HG02981 (cell line): ENCODE results near the gene WDR88.
A peak's percentile ranks its signal among the peaks of the same experiment; 100 is the strongest.
"Not testable (repeated sequence)": the region's sequence is repeated elsewhere in the genome, so short reads cannot be mapped to it uniquely, and the experiment has no call there.

Experiments used
- ATAC-seq: cut with Tn5 transposase; IDR thresholded peaks from one replicate; pipeline ENCODE4 v1.9.1; 2021; ENCODE audit warnings: mild to moderate bottlenecking, moderate library complexity; ENCODE audit not compliant: unreplicated experiment

Gene WDR88

DNA sequence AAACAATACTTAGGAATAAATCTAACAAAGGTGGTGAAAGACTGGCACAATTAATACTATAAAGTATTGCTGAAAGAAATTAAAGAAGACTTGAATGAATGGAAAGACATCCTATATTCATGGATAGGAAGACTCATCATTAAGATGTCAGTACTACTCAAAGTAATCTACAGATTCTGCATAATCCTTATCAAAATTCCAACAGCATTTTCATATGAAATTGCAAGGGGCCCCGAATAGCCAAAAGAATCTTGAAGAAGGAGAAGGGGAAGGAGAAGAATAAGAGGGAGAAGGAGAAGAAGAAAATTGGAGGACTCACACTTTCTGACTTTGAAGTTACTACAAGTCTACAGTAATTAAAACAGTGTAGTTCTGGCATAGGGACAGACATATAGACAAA is 36.6 kb downstream of the WDR88 start:
- ATAC-seq = no peak

DNA sequence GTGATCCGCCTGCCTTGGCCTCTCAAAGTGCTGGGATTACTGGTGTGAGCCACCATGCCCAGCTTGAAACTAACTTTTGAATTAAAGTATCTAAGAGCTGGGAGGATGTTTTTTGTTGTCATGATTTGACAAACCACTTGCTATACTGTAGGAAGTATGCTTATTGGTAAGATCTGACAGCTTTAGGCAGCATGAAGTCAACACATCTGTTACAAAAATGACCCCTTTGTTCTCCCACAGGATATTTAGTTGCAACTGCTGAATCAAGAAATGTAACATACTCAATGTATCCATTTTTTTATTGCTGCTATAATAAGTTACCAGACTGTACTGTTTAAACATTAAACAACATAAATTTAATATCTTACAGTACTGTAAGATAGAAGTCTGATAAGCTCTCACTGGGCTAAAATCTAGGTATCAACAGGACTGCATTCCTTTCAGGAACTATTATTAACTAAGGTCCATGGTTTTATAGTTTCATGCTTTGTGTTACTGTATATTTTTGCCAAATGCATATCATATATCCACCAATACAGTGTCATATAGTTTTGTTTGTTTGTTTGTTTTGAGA is 39.4 kb downstream of the WDR88 start:
- no peak for ATAC-seq

DNA sequence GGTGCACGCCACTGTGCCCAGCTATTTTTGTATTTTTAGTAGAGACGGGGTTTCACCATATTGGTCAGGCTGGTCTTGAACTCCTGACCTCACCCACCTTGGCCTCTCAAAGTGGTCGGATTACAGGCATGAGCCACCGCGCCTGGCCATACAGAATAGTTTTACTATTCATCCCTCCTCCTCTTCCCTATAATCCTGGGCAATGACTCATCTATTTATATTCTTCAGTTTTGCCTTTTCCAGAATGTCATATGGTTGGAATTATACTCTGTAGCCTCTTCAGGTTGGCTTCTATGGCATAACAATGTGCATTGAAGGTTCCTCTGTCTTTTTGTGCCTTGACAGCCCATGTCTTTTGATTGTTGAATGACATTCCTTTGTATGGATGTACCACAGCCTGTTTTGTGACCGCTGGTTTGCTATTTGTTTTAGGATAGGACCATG is 40.0 kb downstream of the WDR88 start:
- ATAC-seq = no peak

DNA sequence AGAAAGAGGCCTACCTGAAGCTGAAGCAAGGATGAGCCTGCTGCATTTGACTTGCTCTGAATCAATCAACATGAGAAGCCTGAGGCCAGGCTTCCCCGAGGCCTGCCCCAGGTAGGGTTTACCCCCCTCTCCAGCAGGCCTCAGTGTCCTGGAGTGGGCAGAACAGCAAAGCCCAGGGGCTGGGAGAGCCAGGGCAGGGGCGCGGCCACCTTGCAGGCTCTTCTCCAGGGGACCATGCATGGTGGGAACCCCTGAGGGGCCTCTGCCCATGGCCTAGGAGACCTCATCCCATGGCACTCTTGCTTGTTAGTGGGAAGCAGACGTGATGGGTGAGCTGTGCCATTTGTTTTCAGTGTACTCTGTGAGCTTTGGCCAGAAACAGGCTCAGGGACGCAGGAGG is 42.3 kb downstream of the WDR88 start:
- no peak for ATAC-seq

DNA sequence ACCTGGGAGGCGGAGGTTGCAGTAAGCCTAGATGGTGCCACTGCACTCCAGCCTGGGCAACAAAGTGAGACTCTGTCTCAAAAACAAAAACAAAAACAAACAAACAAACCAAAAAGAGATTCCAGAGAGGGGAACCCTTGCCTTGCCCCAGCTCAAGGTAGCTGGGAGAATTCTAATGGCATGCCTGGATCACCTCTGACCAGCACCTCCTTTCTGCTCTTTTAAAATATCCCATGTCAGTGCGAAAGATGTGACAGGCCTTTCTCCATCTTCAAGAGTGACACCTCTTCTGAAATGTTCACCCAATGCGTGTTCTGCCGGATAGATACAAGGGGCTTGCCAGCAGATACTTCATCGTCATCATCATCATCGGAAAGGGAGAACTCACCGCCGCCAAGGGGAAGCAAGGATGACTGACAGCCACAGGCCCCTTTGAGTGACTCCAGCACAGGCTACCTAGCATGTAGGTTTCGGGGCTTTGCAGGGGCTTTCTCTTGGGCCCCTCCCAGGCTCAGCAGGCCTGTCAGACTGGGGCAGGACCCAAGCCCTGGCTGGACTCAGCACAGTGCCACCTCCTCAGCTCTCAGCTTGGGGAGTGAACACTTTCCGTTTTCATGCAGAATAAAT is 43.4 kb downstream of the WDR88 start:
- no peak for ATAC-seq

DNA sequence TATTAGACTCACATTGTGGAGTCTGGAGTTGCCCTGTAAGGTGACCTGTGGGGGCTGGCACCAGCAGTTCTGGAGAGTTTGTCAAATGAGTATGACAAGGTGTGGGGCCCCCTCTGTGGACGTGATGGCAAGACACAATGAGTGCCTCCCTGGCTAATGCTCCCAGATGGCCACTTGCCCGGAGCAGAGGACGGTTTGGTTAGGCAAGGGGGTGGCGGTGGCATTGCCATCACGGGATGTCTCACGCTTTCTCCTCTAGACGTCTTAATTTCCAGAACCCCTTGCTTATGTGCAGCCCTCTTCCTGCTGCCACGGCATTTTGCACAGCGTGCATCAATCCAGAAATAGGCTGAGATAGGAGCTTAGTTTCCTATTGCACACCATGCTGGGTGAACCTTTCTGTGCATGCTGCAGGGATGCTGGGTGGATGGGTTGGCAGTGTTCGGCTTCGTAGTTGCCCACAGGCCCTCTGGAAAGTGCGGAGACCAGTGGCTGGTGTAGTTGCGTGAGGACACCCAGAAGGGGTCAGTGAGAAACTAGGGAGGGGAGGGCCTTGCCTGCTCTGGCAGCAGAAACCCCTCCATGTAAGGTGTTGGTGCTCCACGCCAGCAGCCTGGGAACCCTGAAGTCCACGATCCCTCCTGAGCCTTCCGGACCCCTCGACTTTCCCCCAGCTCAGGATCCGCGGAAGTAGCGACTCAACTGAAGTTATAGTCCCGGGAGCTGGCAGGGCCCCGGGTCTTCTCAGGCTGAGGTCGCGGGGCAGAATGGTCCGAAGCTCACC is 44.2 kb downstream of the WDR88 start:
- peak; percentile 3 for ATAC-seq

DNA sequence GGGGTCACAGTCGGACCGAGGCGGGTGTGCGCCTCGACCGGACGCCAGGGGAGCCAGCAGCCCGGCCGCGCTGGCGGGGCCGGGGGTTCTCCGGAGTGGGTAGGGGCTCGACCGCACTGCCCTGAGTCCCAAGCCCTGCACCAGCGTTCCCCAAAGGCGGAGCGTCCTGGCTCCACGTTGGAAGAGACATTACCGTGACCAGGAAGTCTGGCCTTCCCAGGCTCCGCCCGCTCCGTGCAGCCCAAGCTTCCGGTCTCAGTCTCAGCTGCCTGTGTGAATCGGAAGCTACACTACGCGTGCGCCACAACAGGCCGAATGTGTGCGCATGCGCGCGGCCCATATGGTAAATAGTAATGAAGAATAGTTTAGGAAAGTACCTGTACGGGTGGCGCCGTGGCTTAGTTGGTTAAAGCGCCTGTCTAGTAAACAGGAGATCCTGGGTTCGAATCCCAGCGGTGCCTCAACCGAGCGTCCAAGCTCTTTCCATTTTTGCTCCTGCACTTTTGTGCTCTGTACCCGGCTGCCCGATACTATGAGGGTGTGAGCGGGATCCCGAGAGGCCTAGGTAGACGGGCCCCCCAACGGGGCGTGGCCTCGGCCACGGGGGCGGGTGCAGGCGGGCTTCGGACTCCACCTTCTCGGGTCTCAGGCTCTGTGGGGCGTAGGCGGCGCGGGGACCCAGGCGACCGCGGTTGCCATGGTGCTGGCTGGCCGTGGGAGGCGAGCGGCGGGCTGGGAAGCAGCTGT is 44.9 kb downstream of the WDR88 start:
- peak; percentile 82 for ATAC-seq

DNA sequence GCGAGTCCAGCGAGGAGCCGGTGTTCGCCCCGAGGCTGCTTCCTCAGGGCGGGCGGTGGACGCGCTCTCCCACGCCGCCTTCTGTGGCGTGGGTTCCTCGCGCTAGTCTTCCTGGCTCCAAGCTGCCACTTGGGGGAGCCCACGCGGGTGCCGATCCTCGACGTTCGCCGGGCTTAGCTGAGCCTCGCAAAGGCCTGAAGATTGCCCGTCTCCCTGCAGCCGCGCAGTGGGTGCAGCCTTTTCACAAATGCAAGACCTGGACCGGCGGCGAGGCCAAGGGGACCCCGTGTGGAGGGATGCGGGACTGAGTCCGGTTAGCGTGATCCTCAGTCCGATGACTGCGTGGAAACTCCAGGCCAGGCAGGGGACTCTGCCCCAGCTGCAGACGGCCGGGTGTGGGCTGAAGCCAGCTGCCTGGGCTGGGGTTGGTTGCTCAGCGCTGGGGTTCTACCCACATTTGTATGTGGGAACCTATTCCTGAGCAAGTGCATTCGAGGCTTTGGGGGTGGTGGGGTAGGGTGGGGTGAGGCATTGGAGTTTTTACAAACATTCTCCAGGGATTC is 45.6 kb downstream of the WDR88 start:
- no peak for ATAC-seq

DNA sequence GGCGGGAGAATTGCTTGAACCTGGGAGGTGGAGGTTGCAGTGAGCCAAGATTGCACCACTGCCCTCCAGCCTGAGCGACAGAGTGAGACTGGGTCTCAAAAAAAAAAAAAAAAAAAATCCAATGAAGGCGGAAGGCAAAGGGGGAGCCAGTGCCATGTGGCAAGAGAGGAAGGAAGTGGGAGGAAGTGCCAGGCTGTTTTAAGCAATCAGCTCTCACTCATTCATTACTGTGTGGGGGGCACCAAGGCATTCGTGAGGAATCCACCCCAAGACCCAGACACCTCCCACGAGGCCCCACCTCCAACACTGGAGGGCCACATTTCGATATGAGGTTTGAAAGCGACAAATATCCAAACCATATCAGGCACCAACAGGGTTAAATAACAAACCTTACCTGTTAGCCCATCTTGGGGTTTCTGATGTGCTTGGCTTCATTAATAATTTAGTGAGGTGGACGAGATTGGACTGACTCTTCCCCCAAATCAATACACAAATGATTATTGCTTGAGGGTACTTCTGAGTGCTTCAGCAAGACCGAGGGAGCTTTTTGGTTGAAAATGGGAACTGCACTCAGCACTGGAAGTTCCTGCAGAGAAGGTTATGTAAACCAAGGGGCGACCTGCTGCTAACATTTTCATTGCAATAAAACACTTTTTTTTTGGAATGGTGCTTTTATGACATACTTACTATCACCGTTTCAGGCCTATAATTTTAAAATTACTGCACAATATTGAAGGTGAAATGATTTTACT is 54.7 kb downstream of the WDR88 start:
- no peak for ATAC-seq

DNA sequence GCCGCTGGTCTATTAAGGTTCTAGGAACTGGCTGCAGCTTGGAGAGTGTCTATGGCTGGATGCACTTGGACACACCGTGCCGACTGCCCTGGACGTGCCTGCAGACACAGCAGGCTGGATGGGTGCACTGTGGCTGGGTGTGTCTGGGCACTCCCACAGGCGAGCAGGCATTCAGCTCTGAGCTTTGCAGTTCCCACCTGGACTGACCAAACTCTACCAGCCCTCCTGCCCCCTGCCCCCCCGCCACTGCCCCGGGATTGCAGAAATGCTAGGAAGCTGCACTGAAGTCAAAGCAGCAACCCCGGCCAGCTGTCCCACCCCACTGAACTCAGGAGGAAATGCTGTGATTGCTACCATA is 55.2 kb downstream of the WDR88 start:
- no peak for ATAC-seq

DNA sequence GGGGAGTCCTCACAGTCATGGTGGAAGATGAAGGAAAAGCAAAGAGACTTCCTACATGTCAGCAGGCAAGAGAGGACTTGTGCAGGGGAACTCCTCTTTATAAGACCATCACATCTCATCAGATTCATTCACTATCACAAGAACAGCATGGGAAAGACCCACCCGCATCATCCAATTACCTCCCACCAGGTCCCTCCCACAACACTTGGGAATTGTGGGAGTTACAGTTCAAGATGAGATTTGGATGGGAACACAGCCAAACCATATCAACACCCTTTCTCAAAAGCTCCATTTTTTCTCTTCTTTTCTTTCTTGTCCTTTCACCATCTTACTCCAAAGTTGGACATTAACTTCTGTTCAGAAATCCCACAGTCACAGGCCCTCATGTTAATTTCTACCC is 57.5 kb downstream of the WDR88 start:
- no peak for ATAC-seq

DNA sequence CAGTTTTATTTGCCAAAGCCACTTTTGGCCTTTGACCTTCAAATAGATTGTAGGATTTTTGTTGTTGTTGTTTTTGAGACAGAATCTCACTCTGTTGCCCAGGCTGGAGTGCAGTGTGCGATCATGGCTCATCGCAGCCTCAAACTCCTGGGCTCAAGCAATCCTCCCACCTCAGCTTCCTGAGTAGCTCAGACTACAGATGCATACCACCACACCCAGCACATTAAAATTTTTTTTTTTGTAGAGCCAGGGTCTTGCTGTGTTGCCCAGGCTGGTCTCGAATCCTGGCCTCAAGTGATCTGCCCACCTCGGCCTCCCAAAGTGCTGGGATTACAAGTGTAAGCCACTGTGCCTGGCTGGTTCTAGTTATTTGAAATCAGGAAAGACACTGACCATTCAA is 59.2 kb downstream of the WDR88 start:
- not testable (repeated sequence) for ATAC-seq

DNA sequence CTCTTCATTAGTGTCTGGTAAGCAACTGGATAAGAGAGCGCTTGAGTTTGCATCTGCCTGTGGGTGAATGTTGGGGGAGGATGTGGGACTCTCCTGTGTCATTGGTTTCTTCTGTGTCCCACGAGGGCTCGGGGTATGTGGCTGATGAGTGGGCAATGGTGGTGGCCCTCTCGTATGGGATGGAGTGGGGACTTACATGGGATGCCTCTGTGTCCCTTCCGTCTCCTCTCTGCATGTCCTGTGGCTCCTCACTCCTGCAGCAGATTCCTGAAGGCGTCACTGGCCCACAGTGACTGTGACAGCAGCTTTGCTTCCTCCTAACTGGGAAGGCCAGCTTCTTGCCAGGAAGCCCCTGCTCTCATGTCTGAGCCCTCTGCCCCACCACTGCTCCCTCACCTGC is 59.6 kb downstream of the WDR88 start:
- no peak for ATAC-seq

DNA sequence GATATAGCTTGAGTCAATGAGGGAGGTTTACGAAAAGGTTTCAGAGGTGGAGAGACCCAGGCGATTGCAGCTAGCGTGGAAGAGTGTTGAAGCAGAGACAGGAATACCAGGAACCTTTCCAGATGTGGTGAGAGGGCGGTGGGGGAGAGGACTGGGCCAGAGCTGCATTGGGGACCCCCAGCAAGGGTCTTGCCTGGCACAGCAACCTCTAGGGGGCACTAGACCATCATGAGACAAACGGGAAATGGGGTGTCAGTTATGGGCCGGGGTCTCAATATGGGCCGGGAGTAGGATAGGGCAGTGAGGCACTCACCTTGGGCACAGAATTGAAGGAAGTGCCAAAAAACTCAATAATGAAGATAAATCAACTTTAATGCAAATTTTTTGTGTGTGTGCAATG is 60.1 kb downstream of the WDR88 start:
- no peak for ATAC-seq

DNA sequence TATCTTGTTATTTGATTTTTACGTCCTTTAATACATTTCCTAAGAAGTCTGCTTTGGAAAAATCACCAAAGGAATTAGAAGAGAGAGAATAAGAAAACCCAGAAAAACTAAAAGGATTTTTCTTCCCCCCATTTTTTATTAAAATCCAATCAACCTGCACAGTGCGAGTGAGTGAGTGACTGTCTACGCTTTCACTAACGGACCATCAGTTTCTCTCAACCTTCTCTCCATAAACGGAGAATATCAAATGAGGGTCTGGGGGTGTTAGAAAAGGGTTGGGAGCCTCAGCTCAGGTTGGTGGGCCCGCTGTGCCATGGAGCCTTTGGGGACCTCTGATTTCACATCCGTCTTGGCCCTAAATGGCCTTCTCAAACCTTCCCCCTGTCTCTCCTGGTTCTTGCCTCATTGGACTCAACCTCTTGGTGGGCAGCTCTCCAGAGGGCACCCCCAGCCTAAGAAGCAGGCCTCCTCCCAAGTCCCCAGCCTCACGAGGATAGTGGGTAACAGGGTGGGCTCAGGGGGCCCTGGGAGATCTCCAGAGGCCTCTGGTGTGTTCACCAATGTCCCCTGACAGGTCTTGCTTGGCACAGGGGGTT is 61.5 kb downstream of the WDR88 start:
- no peak for ATAC-seq

DNA sequence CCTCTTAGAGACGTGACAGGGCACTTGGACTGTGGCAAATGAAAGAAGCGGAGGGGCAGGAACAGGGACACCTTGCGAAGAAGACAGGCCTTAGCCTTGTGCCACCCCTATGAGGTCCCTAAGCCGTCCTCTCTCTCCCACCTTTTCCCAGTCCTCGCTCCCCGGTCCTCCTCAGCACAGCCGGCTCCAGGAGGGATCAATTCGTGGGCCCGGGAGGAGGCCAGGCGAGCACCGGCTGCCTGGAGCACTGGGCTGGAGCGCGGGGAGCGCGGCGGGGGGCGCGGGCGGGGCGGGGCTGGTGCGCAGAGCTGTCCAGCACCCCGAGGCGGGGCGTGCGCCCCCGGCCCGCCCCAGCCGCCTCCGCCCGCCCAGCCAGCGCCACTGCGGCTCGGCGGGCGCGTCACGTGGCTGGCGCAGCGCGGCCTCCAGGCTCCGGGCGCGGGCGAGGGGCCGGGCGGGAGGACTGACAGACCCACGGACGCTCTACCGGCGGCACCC is 62.0 kb downstream of the WDR88 start, which contains the start of gene LRP3:
LRP3 (plus strand) TSS at position 466 of the 498 bp plus-strand sequence. CDS start 456 bp downstream, outside the sequence.
- ATAC-seq = no peak

DNA sequence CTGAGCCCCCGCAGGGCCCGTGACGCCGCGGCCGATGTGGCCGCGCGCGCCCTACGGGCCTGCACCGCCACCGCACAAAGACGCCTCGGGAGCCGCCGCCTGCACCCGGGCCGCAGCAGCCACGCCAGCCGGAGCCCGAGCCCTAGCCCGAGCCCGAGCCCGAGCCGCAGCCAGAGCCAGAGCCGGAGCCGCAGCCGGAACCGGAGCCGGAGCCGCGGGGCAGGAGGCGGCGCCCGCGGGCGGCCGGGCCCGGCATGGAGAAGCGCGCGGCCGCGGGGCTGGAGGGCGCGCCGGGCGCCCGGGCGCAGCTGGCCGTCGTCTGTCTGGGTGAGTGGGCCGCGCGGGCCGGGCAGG is 62.6 kb downstream of the WDR88 start:
- no peak for ATAC-seq

DNA sequence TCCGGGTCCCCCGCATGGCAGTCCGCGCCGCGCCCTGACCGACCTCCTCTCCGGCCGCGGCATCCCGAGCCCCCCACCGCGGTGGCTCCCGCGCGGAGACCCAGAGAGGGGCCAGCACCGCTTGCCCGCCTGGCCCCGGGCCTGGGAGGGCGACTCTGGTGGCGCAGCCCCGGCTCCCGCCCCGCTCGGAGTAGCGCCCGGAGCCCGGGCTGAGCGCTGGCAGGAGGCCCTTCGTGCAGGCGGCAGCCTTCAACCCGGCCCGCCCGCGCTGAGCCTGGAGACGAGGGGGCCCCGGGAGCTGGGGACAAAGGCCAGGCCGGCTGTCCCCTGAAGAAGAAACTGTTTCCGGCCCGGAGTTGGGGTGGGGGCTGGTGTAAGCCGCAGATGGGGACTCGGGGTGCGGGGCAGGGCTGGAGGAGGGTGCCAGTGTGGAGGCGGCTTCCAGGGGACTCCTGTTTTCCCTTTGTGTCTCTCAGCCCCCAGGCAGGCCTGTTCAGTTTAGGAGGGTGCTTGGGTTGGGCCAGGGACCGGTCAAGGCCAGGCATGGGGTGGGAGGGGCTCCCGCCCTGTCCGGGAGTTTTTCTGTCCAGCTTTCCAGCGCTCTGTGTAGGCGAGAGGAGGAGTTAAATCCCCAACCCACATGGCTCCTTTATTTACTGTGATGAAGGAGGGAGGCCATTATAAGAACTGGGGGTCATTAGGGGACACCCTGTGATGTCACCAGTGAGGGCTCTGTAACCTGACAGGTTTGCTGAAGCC is 63.2 kb downstream of the WDR88 start:
- ATAC-seq = no peak

DNA sequence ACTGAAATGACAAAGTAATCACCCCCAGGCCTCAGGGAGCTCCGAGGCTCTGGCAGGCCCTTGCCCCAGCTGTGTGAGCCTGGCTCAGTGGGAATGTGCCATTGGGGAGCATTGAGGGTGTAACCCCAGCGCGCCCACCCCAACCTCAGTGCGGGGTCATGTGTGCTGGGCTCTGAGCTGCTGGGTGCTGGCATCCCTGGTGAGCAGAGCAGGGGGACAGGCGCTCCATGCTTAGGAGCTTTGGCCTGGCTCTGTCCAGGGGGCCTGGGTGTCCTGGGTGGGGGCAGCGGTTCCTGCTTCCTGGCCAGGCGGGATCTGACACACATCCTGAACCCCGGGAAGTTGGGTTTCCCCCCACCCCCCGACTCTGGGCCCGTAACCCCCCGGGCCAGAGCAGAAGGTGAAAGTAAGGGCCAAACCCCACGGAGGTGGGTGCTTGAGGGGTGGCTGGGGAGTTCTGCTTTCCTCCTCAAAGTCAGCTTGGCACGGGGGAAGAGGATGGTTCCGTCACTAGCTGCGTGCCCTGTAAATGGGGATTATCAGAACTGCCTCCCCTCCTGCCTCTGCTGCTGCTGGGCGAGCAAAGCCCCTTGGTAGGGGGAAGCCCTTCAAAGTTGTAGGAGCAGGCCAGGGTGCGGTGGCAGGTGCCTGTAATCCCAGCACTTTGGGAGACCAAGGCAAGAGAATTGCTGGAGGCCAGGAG is 63.9 kb downstream of the WDR88 start:
- ATAC-seq = no peak
